HG03442 (cell line): Measurements from ENCODE around the gene ZNF708.
"Not testable (repeated sequence)": the region's sequence is repeated elsewhere in the genome, so short reads cannot be mapped to it uniquely, and the experiment has no call there.

ENCODE experiments used
- ATAC-seq: cut with Tn5 transposase; IDR thresholded peaks from one replicate; pipeline ENCODE4 v1.9.1; 2021; ENCODE audit warnings: mild to moderate bottlenecking, moderate library complexity; ENCODE audit not compliant: unreplicated experiment

Gene ZNF708

GRCh38 chr19:21260164-21260847, 68.9 kb downstream of the ZNF708 start:
- no peak for ATAC-seq

- not testable (repeated sequence) for ATAC-seq
Observed at GRCh38 chr19:21259421-21260124, 69.6 kb downstream of the ZNF708 start.

- ATAC-seq, result no peak
Observed at GRCh38 chr19:21256722-21257121, 72.5 kb downstream of the ZNF708 start.
